HG02973 (cell line): ENCODE results near the gene FRAT1.

Source experiments
- ATAC-seq: cut with Tn5 transposase; IDR thresholded peaks from one replicate; pipeline ENCODE4 v1.9.1; 2021; ENCODE audit warnings: moderate library complexity; ENCODE audit not compliant: unreplicated experiment

Gene FRAT1

DNA sequence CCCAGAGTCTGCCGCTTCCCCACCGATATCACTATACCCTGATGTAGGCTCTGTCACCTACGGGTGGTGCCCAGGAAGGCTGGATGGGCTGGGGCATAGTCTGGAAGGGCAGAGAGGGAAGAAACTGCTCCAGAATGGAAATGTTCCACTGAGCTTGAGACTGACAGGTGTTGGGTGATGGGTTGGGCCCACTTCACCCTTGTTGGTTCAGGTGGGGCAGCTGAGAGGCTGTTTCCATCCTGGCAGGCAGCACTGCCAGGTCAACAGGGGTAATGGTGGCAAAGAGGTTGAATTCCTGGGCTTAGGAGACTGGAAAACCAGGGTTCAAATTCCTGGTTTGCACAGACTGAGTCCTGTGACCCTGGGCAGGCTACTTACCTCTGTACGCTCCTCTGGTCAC lies 44.0 kb downstream of the FRAT1 start:
- no peak for ATAC-seq

DNA sequence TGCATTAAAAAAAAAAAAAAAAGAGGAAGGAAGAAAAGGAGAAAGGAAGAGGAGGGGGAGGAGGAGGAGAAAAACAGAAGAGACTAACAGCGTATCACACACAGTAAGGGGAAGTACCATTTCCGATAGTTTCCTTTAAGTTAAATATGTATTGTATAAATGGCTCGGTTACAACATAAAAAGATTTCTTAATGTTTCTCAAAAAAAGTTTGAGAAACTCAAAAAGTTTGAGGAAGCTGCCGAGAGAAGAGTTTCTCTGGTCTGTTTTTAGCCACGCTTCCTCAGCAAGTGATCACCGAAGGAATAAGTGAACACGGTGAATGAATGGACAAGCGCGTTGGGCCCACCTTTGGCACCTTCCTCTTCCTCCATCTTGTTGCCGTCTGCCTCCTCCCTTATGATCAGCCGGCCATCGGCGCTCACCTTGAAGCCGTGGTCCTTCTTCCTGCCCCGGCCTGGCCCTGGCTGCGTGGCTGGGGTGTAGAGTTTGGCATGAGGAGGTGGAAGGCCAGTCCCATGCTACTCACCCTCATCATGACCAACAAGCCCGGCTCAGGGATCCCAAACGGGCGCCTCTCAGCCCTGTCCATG lies 46.8 kb downstream of the FRAT1 start:
- no peak for ATAC-seq

DNA sequence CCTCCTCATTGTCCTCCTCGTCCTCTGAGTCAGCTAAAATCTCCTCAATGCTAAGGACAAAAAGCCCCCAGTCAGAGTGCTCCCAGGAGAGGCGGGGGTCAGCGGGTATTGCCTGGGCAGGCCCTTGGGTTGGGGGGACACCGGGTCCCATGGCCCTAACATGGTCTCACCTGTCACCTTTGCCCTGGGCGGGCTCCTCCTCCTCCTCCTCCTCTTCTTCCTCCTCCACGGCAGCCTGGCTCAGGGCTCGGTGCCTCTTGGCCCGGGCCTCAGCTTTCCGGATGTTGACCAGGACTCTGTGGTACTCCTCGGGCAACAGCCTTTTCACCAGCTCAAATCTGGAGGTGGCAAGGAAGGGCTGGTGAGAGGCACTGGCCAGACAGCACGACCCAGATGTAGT lies 47.5 kb downstream of the FRAT1 start:
- no peak for ATAC-seq

DNA sequence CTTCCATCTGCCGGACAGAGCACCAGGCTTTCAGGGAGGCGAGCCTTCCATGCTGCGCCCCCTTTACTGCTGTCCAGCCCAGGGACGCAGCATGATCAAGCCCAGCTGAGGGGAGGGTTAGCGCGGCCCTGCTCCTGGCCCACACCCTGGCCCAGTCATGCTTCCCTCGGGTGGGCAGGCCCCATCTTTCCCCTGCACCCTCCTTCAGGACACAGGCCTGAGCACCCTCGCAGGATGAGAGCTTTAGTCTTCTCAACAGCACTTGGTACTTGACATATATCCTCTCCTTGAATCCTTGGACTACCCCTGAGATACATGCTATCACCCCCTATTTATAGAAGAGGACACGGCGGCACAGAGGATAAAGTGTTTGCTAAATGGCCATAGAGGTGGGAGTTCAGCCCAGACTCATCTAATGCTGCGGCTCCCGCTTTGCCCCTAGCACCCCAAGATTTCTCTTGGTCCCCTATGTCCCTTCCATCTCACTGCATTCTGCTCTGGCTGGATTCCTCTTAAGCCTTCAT lies 48.1 kb downstream of the FRAT1 start:
- ATAC-seq: no peak
